Kidney tubule cell (primary cell): ENCODE measurements around the gene CCT3.
A peak's percentile ranks its signal among the peaks of the same experiment; 100 is the strongest.

Experiments used
- DNase-seq: peaks from one replicate; pipeline ENCODE4 v3.0.0-alpha.2; 2018; ENCODE audit warnings: low spot score

The CCT3 gene

DNA sequence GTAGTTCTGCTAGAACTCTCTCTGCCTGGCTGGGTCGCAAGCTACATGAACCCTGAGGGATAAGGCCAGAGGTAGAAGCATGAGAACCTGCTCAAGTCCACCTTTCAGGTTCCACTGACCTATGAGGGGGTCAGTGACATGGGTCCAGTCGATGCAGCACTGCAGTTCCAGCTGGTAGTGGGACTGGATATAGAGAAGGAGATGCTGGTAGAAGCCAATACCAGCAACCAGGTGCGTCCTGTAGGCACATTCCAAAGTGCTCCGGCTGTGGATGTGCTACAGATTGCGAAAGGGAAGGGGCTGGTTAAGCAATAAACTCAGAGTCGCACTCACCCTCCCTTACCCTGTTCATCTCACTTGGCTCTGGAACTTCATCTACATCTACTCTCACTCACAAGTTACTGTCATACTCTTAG, 61.1 kb downstream of the CCT3 start:
- DNase-seq, result no peak

- no peak for DNase-seq
Measured at GRCh38 chr1:156276532-156276931, 61.6 kb downstream of the CCT3 start.

DNA sequence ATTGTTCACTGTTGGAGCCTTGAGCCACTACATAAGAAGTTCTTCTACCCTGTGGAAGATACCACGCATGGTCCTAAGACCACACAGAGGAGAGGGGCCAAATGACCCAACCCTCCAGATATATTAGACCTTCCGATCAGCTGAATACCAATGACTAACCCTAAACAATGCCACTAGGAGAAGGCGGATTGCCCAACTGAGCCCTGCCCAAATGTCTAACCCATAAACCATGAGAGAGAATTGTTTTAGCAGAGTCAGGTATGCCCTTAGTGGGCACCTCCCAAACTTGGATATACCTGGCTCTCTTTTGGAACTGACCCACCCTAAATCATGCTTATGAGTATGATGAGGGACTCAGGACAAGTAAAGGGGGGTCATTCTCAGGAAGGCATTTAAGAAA, 67.8 kb downstream of the CCT3 start:
- DNase-seq, result no peak

DNA sequence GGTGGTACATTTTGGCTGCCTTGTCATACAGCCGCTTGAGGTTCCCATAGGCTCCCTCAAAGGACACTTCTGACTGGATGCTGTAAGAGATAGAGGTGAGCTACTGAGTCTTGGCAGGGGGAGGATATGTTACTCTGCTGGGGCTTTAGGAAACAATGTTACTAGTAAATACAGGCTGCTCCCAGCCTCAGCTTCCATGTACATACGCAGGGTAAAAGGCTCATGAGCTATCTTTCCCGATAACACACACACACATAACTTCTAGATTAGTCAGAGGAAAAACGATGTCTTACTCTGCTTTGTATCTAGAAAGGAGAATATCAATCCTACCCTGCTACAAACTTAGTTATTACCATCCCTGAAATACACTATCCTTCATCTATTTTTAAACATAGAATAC, 69.8 kb downstream of the CCT3 start:
- no peak for DNase-seq

- no peak for DNase-seq
Measured at GRCh38 chr1:156266051-156266450, 72.0 kb downstream of the CCT3 start.

DNA sequence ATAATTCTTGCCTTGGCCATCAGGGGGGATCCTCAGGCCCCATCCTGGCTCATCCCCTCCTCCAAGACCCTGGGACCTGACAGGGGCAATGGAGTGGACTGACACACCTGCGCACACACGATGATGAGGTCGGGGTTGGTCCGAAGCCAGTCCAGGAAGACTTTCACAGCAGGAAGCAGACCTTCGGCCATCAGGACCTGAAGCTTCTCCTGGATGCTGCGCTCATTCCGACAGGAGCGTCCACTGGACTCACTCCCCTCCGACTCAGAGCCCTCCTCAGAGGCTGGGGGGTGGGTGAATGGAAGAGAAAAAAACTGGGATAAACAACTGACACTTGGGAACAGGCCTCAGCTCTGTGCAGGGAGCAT, 74.8 kb downstream of the CCT3 start:
- no peak for DNase-seq

DNA sequence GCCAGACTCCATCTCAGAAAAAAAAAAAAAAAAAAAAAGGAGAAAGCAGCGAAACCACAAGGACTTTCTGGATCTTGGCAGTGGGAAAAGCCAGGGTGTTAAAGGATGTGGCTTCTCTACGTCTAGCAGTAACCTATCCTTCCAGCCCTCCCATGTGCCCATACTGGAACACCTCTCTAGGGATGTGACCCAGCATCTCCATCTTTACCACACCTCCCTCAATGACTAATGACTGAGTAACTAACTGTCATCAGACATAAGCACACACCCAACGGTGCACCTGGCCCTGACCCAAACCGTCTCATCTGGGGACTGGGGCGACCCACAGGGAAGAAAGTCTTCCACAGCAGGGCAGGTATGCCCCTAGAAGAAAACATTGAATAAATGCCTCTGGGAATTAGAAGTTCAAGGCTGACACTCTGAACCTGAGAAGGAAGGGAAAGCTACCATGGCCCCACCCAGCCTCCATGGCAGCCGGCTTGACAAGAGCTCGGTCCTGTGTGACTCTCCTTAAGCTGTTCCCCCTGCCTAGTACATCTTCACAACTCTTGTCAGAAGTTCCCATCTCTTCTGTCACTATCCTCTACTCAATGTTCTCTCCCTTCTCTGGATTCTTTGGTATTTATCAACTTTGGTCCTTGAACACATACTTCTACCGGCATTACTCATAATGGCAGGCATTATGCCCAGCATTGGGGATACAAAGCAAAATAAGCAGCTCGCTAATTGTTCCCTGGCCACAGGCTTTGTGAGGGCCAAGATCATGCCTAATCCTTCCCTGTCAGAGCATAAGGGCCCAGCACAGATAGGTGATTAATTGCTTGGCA, 75.4 kb downstream of the CCT3 start:
- peak; percentile 72 for DNase-seq

DNA sequence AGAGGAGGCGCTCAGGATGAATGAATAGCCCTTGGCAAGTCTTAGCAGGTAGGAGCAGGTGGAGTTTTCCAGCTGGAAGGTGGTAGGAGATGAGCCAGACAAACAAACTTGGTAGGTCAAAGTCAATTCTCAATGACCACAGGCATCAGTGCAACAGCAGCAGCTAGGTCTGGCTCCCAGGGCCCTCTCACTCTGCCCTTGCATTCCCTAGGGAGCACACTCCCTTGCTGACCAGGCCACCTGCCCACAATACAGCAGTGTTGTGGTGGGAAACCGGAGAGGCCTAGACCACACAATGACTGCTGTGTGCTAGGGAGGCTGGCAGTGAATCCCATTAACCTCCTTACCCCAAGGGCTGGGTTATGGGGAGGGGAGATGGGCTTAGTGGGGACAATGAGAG, 77.2 kb downstream of the CCT3 start:
- no peak for DNase-seq

GRCh38 chr1:156259805-156260204, 78.3 kb downstream of the CCT3 start:
- DNase-seq, result no peak
